Chondrocyte (in vitro differentiated cells): Measurements from ENCODE around the gene IL23R. TPM values are rescaled to one million over a fixed set of nuclear protein-coding genes. Genes with fewer than 3 reads are reported as not detected.

Source experiments
- DNase-seq: peaks from one replicate; pipeline ENCODE4 v3.0.0; 2021; ENCODE audit warnings: mixed read lengths, low spot score
- H3K27ac Mint-ChIP-seq: one replicate; pipeline ENCODE4 v1.8.0; 2021; ENCODE audit warnings: mild to moderate bottlenecking, moderate library complexity, mixed read lengths; ENCODE audit not compliant: unreplicated experiment
- H3K27me3 Mint-ChIP-seq: 2 replicates; pipeline ENCODE4 v1.8.0; 2021; ENCODE audit warnings: low read depth, mixed read lengths
- H3K36me3 Mint-ChIP-seq: 2 replicates; pipeline ENCODE4 v1.8.0; 2021; ENCODE audit warnings: low read depth, mixed read lengths
- H3K4me1 Mint-ChIP-seq: 2 replicates; pipeline ENCODE4 v1.8.0; 2021; ENCODE audit warnings: low read depth, mild to moderate bottlenecking, mixed read lengths
- H3K4me3 Mint-ChIP-seq: one replicate; pipeline ENCODE4 v1.8.0; 2021; ENCODE audit warnings: mild to moderate bottlenecking, moderate library complexity, mixed read lengths; ENCODE audit not compliant: unreplicated experiment
- H3K9me3 Mint-ChIP-seq: 2 replicates; pipeline ENCODE4 v1.8.0; 2021; ENCODE audit warnings: low read depth, mixed read lengths
- CTCF ChIP-seq: fragments of 200-600 bp; sonication (generic); IDR thresholded peaks from 2 replicates; pipeline ENCODE4 v1.5.0; 2021; ENCODE audit warnings: antibody characterized with exemption, mild to moderate bottlenecking, moderate library complexity
- total RNA-seq: library from RNA; stranded (reverse); gene quantifications from 3 replicates; pipeline ENCODE4 v1.2.1, GENCODE V29; 2021

The IL23R gene
- total RNA-seq, 1 donor from 2014 or later: not detected

DNA sequence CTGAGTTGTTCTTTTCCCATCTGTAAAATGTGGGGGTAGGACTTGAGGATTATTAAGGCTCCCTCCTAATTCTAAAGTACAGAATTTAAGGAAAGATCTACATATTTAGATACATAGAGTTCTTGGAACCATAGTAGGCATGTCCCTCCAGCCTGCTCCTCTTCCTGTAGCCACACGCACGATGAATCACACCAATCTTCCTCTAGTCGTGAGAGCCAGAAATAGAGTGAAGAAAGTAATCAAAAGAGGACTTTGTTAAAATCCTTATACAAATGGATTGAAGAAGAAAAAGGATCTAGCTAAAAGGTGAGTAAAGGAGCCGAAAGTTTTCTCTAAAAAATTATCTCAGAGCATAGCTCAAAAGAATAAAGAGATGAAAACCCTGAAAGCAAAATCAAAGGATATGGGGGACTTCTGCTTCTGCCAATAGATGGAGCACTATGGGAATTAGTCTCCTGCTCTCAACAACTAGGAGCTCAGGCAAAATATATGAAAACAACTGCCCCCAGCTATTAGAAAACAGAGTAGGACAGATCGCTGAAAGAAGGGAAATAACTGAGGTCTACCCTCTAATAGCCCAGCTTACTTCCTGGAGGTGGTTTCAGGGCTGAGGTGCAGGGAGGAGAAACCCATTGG, 40.0 kb upstream of the IL23R start:
- H3K9me3 Mint-ChIP-seq: peaks cover 1% of the 10 kb centered on the region
- peak; percentile 36 for TF ChIP-seq CTCF
- peaks cover 5% of the 10 kb centered on the region for H3K4me1 Mint-ChIP-seq
- no peaks in the 10 kb centered on the region for H3K27me3 Mint-ChIP-seq
- no peaks in the 10 kb centered on the region for H3K36me3 Mint-ChIP-seq
- H3K4me3 Mint-ChIP-seq: no peak overlapping the region
- DNase-seq: no peak
- H3K27ac Mint-ChIP-seq: no peak overlapping the region

- no peak overlapping the region for H3K4me3 Mint-ChIP-seq
- TF ChIP-seq CTCF: no peak
- DNase-seq: no peak
- peaks cover 5% of the 10 kb centered on the region for H3K4me1 Mint-ChIP-seq
- H3K27me3 Mint-ChIP-seq: no peaks in the 10 kb centered on the region
- H3K27ac Mint-ChIP-seq: no peak overlapping the region
- no peaks in the 10 kb centered on the region for H3K9me3 Mint-ChIP-seq
- no peaks in the 10 kb centered on the region for H3K36me3 Mint-ChIP-seq
These were observed 39.3 kb upstream of the IL23R start for GRCh38 chr1:67126974-67127373.

- TF ChIP-seq CTCF: no peak
- Mint-ChIP-seq H3K36me3 (no peaks in the 10 kb centered on the region), H3K4me3 (no peak overlapping the region), H3K27ac (no peak overlapping the region), H3K4me1 (peaks cover 13% of the 10 kb centered on the region), H3K27me3 (no peaks in the 10 kb centered on the region), H3K9me3 (no peaks in the 10 kb centered on the region)
- no peak for DNase-seq
These were observed 35.6 kb upstream of the IL23R start for GRCh38 chr1:67130673-67131072.

GRCh38 chr1:67133177-67133576, 33.1 kb upstream of the IL23R start:
- Mint-ChIP-seq H3K4me1 (peaks cover 8% of the 10 kb centered on the region), H3K27ac (no peak overlapping the region), H3K27me3 (no peaks in the 10 kb centered on the region), H3K36me3 (no peaks in the 10 kb centered on the region), H3K4me3 (no peak overlapping the region), H3K9me3 (no peaks in the 10 kb centered on the region)
- no peak for TF ChIP-seq CTCF
- no peak for DNase-seq

DNA sequence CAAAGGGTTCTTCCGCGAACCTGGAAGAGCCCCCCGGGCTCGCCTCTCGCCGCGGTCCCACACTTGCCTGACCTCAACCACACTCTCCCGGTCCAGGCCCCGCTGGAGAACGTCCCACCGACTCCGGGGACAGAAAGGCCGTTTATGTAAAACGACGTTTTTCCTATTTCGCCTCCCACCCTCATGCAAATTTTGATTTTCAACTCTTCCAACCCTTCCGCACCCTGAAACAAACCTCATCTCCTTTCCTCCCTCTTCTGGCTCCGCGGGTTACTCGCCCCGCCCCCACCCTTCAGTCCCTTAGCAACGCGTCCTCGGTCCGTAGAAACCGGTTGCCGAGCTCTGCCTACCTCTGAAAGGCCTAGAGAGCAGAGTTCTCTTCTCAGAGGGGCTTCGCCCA, 31.6 kb upstream of the IL23R start, which contains the start of gene C1orf141:
Gene C1orf141, minus strand, starts transcription at position 276 of the 400 bp plus-strand sequence. CDS start 7,730 bp downstream, outside the sequence.
- TF ChIP-seq CTCF: no peak
- peaks cover 8% of the 10 kb centered on the region for H3K4me1 Mint-ChIP-seq
- H3K27me3 Mint-ChIP-seq: no peaks in the 10 kb centered on the region
- H3K9me3 Mint-ChIP-seq: no peaks in the 10 kb centered on the region
- peak within 1 kb of the TSS; percentile 28 for H3K27ac Mint-ChIP-seq
- DNase-seq: no peak
- no peaks in the 10 kb centered on the region for H3K36me3 Mint-ChIP-seq
- peak within 1 kb of the TSS; percentile 70 for H3K4me3 Mint-ChIP-seq
